ENCODE data around the gene CCNY. TPM values are rescaled to one million over a fixed set of nuclear protein-coding genes. Genes with fewer than 3 reads are reported as not detected.

CCNY gene
- polyA plus RNA-seq, 3 donors: 101 to 119 (median 117) TPM

GRCh38 chr10:35448687-35449662 is 112.7 kb downstream of the CCNY start:
- DNase-seq (ENCODE audit: low read depth in 3 of 3, low spot score in 2 of 3): no peak

GRCh38 chr10:35449944-35450343 is 113.6 kb downstream of the CCNY start:
- DNase-seq (ENCODE audit: low read depth in 3 of 3, low spot score in 2 of 3): no peak

- no peak for DNase-seq (ENCODE audit: low read depth in 3 of 3, low spot score in 2 of 3)
These were observed 115.1 kb downstream of the CCNY start for GRCh38 chr10:35451151-35452016.

GRCh38 chr10:35452171-35452570 is 115.9 kb downstream of the CCNY start:
- DNase-seq (ENCODE audit: low read depth in 3 of 3, low spot score in 2 of 3): no peak

- no peak for DNase-seq (ENCODE audit: low read depth in 3 of 3, low spot score in 2 of 3)
These were observed 116.5 kb downstream of the CCNY start for GRCh38 chr10:35452847-35453246.

- DNase-seq (ENCODE audit: low read depth in 3 of 3, low spot score in 2 of 3): no peak
These were observed 117.7 kb downstream of the CCNY start for GRCh38 chr10:35453855-35454532.

GRCh38 chr10:35456153-35456720 is 119.9 kb downstream of the CCNY start:
- DNase-seq (ENCODE audit: low read depth in 3 of 3, low spot score in 2 of 3): no peak

GRCh38 chr10:35456784-35457183 is 120.5 kb downstream of the CCNY start:
- no peak for DNase-seq (ENCODE audit: low read depth in 3 of 3, low spot score in 2 of 3)

- peak in 1 of 3 donors; percentile 56 for DNase-seq (ENCODE audit: low read depth in 3 of 3, low spot score in 2 of 3)
These were observed 122.5 kb downstream of the CCNY start for GRCh38 chr10:35458500-35459448.

GRCh38 chr10:35459449-35459847 is 123.1 kb downstream of the CCNY start:
- DNase-seq (ENCODE audit: low read depth in 3 of 3, low spot score in 2 of 3): no peak

GRCh38 chr10:35460852-35461460 is 124.6 kb downstream of the CCNY start:
- no peak for DNase-seq (ENCODE audit: low read depth in 3 of 3, low spot score in 2 of 3)

- no peak for DNase-seq (ENCODE audit: low read depth in 3 of 3, low spot score in 2 of 3)
These were observed 126.2 kb downstream of the CCNY start for GRCh38 chr10:35462491-35462934.

- DNase-seq (ENCODE audit: low read depth in 3 of 3, low spot score in 2 of 3): no peak
These were observed 127.0 kb downstream of the CCNY start for GRCh38 chr10:35463105-35463867.

- DNase-seq (ENCODE audit: low read depth in 3 of 3, low spot score in 2 of 3): no peak
These were observed 127.6 kb downstream of the CCNY start for GRCh38 chr10:35463878-35464277.

GRCh38 chr10:35464825-35465456 is 128.6 kb downstream of the CCNY start:
- DNase-seq (ENCODE audit: low read depth in 3 of 3, low spot score in 2 of 3): no peak

GRCh38 chr10:35465673-35466072 is 129.4 kb downstream of the CCNY start:
- DNase-seq (ENCODE audit: low read depth in 3 of 3, low spot score in 2 of 3): no peak

- DNase-seq (ENCODE audit: low read depth in 3 of 3, low spot score in 2 of 3): no peak
These were observed 129.9 kb downstream of the CCNY start for GRCh38 chr10:35466170-35466569.

GRCh38 chr10:35466661-35467060 is 130.4 kb downstream of the CCNY start:
- no peak for DNase-seq (ENCODE audit: low read depth in 3 of 3, low spot score in 2 of 3)

All from right renal cortex interstitium (tissue), 3 donors.